Measurements from ENCODE around the gene TBL3. TPM values are rescaled to one million over a fixed set of nuclear protein-coding genes. Genes with fewer than 3 reads are reported as not detected.

The TBL3 gene
- total RNA-seq, 1 donor: 26.1 TPM

GRCh38 chr16:2004795-2005517 is 33.1 kb downstream of the TBL3 start:
- Histone ChIP-seq H3K27ac (ENCODE audit: low read depth, low read length) (no peak overlapping the region), H3K4me2 (ENCODE audit: insufficient read depth, low read length) (no peak overlapping the region), H4K20me1 (ENCODE audit: insufficient read depth, low read length) (peaks cover 71% of the 10 kb centered on the region), H2AFZ (ENCODE audit: low read length) (no peak overlapping the region), H3K4me3 (ENCODE audit: insufficient read depth, low read length) (no peak overlapping the region), H3K79me2 (ENCODE audit: insufficient read depth, low read length) (peaks cover 87% of the 10 kb centered on the region), H3K4me1 (ENCODE audit: insufficient read depth, low read length) (peaks cover 25% of the 10 kb centered on the region), H3K9me3 (ENCODE audit: low read depth, low read length) (no peaks in the 10 kb centered on the region), H3K36me3 (ENCODE audit: insufficient read depth, low read length) (peaks cover 33% of the 10 kb centered on the region), H3K27me3 (ENCODE audit: insufficient read depth, low read length) (no peaks in the 10 kb centered on the region)
- TF ChIP-seq CTCF (IDR thresholded peaks at IDR 0.05; ENCODE audit: extremely low read depth, low read depth, low read length): no peak
- DNase-seq (ENCODE audit: insufficient read length, low spot score, missing footprints): no peak

GRCh38 chr16:2005646-2006045 is 33.8 kb downstream of the TBL3 start:
- H3K36me3 ChIP-seq (ENCODE audit: insufficient read depth, low read length): peaks cover 28% of the 10 kb centered on the region
- H3K27me3 ChIP-seq (ENCODE audit: insufficient read depth, low read length): no peaks in the 10 kb centered on the region
- no peak overlapping the region for H2AFZ ChIP-seq (ENCODE audit: low read length)
- H3K4me1 ChIP-seq (ENCODE audit: insufficient read depth, low read length): peaks cover 31% of the 10 kb centered on the region
- DNase-seq (ENCODE audit: insufficient read length, low spot score, missing footprints): no peak
- H3K27ac ChIP-seq (ENCODE audit: low read depth, low read length): no peak overlapping the region
- H3K9me3 ChIP-seq (ENCODE audit: low read depth, low read length): no peaks in the 10 kb centered on the region
- H4K20me1 ChIP-seq (ENCODE audit: insufficient read depth, low read length): peaks cover 71% of the 10 kb centered on the region
- TF ChIP-seq CTCF (IDR thresholded peaks at IDR 0.05; ENCODE audit: extremely low read depth, low read depth, low read length): no peak
- no peak overlapping the region for H3K4me3 ChIP-seq (ENCODE audit: insufficient read depth, low read length)
- no peak overlapping the region for H3K4me2 ChIP-seq (ENCODE audit: insufficient read depth, low read length)
- peaks cover 94% of the 10 kb centered on the region for H3K79me2 ChIP-seq (ENCODE audit: insufficient read depth, low read length)

- no peak for DNase-seq (ENCODE audit: insufficient read length, low spot score, missing footprints)
- no peak overlapping the region for H2AFZ ChIP-seq (ENCODE audit: low read length)
- TF ChIP-seq CTCF (IDR thresholded peaks at IDR 0.05; ENCODE audit: extremely low read depth, low read depth, low read length): no peak
- H4K20me1 ChIP-seq (ENCODE audit: insufficient read depth, low read length): peaks cover 71% of the 10 kb centered on the region
- peaks cover 91% of the 10 kb centered on the region for H3K79me2 ChIP-seq (ENCODE audit: insufficient read depth, low read length)
- H3K27me3 ChIP-seq (ENCODE audit: insufficient read depth, low read length): no peaks in the 10 kb centered on the region
- H3K4me3 ChIP-seq (ENCODE audit: insufficient read depth, low read length): no peak overlapping the region
- H3K9me3 ChIP-seq (ENCODE audit: low read depth, low read length): no peaks in the 10 kb centered on the region
- no peak overlapping the region for H3K27ac ChIP-seq (ENCODE audit: low read depth, low read length)
- peaks cover 32% of the 10 kb centered on the region for H3K4me1 ChIP-seq (ENCODE audit: insufficient read depth, low read length)
- no peak overlapping the region for H3K4me2 ChIP-seq (ENCODE audit: insufficient read depth, low read length)
- H3K36me3 ChIP-seq (ENCODE audit: insufficient read depth, low read length): peaks cover 22% of the 10 kb centered on the region
These were observed 34.5 kb downstream of the TBL3 start for GRCh38 chr16:2006317-2006716.

GRCh38 chr16:2007081-2007836 is 35.4 kb downstream of the TBL3 start:
- H4K20me1 ChIP-seq (ENCODE audit: insufficient read depth, low read length): peaks cover 67% of the 10 kb centered on the region
- peak overlapping the region; percentile 57 for H3K27ac ChIP-seq (ENCODE audit: low read depth, low read length)
- peaks cover 32% of the 10 kb centered on the region for H3K4me1 ChIP-seq (ENCODE audit: insufficient read depth, low read length)
- no peak for DNase-seq (ENCODE audit: insufficient read length, low spot score, missing footprints)
- peaks cover 82% of the 10 kb centered on the region for H3K79me2 ChIP-seq (ENCODE audit: insufficient read depth, low read length)
- H3K4me3 ChIP-seq (ENCODE audit: insufficient read depth, low read length): peak overlapping the region; percentile 82
- no peaks in the 10 kb centered on the region for H3K9me3 ChIP-seq (ENCODE audit: low read depth, low read length)
- no peaks in the 10 kb centered on the region for H3K27me3 ChIP-seq (ENCODE audit: insufficient read depth, low read length)
- peaks cover 13% of the 10 kb centered on the region for H3K36me3 ChIP-seq (ENCODE audit: insufficient read depth, low read length)
- H2AFZ ChIP-seq (ENCODE audit: low read length): no peak overlapping the region
- no peak for TF ChIP-seq CTCF (IDR thresholded peaks at IDR 0.05; ENCODE audit: extremely low read depth, low read depth, low read length)
- peak overlapping the region; percentile 96 for H3K4me2 ChIP-seq (ENCODE audit: insufficient read depth, low read length)

All from osteoblast (primary cell).